Pancreas (tissue), 10 donors: ENCODE data around the gene SLC18A3. TPM values are rescaled to one million over a fixed set of nuclear protein-coding genes. Genes with fewer than 3 reads are reported as not detected.

ENCODE experiments used
- ATAC-seq, 4 donors: fragments of 200-7000 bp; cut with Tn5 transposase; one replicate each; pipeline versions ENCODE4 v1.8.0 to v1.9.1; 2020; ENCODE audit warnings: mild to moderate bottlenecking in 4 of 4, moderate library complexity in 4 of 4
- DNase-seq, 6 donors: peaks; one replicate each; pipeline ENCODE4 v3.0.0-alpha.2; 2020
- FAIRE-seq: peaks from 2 replicates; lab custom pipeline; 2012; peaks lifted over from hg19 to GRCh38; lab: Jason Lieb, UNC
- H3K27ac ChIP-seq, 4 donors: fragments of 200-600 bp; sonication (generic); 1 replicate in 3 of 4; 2 replicates in 1 of 4; pipeline versions ENCODE4 v1.5.0 to v1.8.0; 2020
- H3K27me3 ChIP-seq, 4 donors: fragments of 200-600 bp; one replicate each; pipeline ENCODE4 v1.8.0; 2021
- H3K36me3 ChIP-seq, 3 donors: fragments of 200-600 bp; sonication (generic) in 1 of 3; one replicate each; pipeline versions ENCODE4 v1.5.0 to v1.8.0; 2020 to 2021
- H3K4me1 ChIP-seq, 3 donors: fragments of 200-600 bp; one replicate each; pipeline ENCODE4 v1.8.0; 2021
- H3K4me3 ChIP-seq, 4 donors: fragments of 200-600 bp; sonication (generic) in 2 of 4; one replicate each; pipeline versions ENCODE4 v1.5.0 to v1.8.0; 2020 to 2021
- H3K9me3 ChIP-seq, 4 donors: fragments of 200-600 bp; one replicate each; pipeline ENCODE4 v1.8.0; 2021
- CTCF ChIP-seq, 4 donors: fragments of 200-600 bp; sonication (generic) in 3 of 4; IDR thresholded peaks; one replicate each; pipeline versions ENCODE4 v1.5.0 to v1.8.0; 2021; ENCODE audit warnings: antibody characterized with exemption in 4 of 4
- WGBS, 2 donors: extraction: QIAGEN DNeasy Blood & Tissue Kit; methylation state at CpG; one replicate each; pipeline ENCODE4 v1.1.7; 2013; 5-methylcytosine and 5-hydroxymethylcytosine counted together
- intact Hi-C, 3 donors: fragments of 100-400 bp; cut with DNase I; formaldehyde crosslinking; loops; one replicate each; pipeline versions ENCODE4 v1.11.1 to v1.14.2; 2022
- polyA plus RNA-seq, 2 donors: library from polyadenylated mRNA; stranded (reverse); fragments of 200-250 nt; gene quantifications; one replicate each; pipeline ENCODE4 v1.2.3, GENCODE V29; 2013
- total RNA-seq, 6 donors: library from RNA; stranded (reverse); fragmentation: NEBNext Ultra II Directional in 4 of 6; extraction: Animal tissue kit (Norgen Biotek cat#: 25700) in 4 of 6; gene quantifications; one replicate each; pipeline versions ENCODE4 v1.2.1 to v1.2.4, GENCODE V29; 2021 to 2023
- donor health status: healthy with polysubstance abuse.
- donor health status: DM: no; HTN: no; CAD: no; lungs with moderate emphysema.
- donor health status: DM: no; HTN: no; CAD: no.
- donor health status: control.
- donor health status: control.
- donor health status: Bipolar disorder and iron deficiency.
- donor health status: DM: yes; HTN: yes; CAD: no.
- donor health status: DM: no; HTN: no; CAD: no.
- donor health status: DM: no; HTN: no; CAD: no.
- donor health status: DM: yes; HTN: yes; CAD: no.

Gene SLC18A3
- total and polyA plus RNA-seq, 8 donors, result 0.09 to 0.47 TPM; not detected in 6

- no peak for FAIRE-seq
- TF ChIP-seq CTCF (IDR thresholded peaks at IDR 0.05), result no peak
- Histone ChIP-seq H3K27me3 (peaks cover 0 to 6% (median 0%) of the 10 kb centered on the region in 4 donors), H3K27ac (no peak overlapping the region), H3K4me1 (no peaks in the 10 kb centered on the region), H3K36me3 (no peaks in the 10 kb centered on the region), H3K9me3 (no peaks in the 10 kb centered on the region), H3K4me3 (no peak overlapping the region)
- 58 to 71% methylated on average over 8 of the region's 8 CpGs for WGBS, 2 donors
- no peak for ATAC-seq
- intact Hi-C loops, result no loop called here
- peak in 1 of 6 donors; percentile 33 for DNase-seq
These were observed 10.1 kb upstream of the SLC18A3 start for GRCh38 chr10:49600046-49600445.

- Histone ChIP-seq H3K27me3 (peaks cover 0 to 6% (median 0%) of the 10 kb centered on the region in 4 donors), H3K27ac (no peak overlapping the region), H3K4me3 (no peak overlapping the region), H3K4me1 (no peaks in the 10 kb centered on the region), H3K9me3 (no peaks in the 10 kb centered on the region), H3K36me3 (no peaks in the 10 kb centered on the region)
- FAIRE-seq (no peak), ATAC-seq (no peak), DNase-seq (no peak)
- intact Hi-C loops, result no loop called here
- WGBS, 2 donors, result 57 to 67% methylated on average over 4 of the region's 4 CpGs
- TF ChIP-seq CTCF (IDR thresholded peaks at IDR 0.05), result no peak
These were observed 9.2 kb upstream of the SLC18A3 start for GRCh38 chr10:49600781-49601400.

DNA sequence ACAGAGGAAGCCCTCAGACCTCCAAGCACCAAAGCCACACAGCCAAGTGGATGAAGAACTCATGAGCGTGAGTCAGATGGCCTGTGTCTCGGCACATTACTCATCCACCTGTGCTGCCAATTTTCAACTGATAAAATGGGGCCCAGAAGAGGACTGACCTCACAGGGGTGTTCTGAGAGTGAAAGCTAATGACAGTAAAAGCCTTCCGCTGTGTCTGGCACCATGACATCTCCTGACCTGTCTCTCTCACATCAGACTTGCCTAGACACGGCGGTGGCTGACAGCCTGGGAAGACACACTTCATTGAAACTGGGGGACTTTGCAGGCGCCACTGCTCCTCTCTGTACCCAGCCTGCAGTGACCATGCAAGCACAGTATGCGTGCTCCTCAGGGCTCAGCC is 8.3 kb upstream of the SLC18A3 start:
- Histone ChIP-seq H3K27ac (no peak overlapping the region), H3K9me3 (no peaks in the 10 kb centered on the region), H3K27me3 (peaks cover 0 to 6% (median 0%) of the 10 kb centered on the region in 4 donors), H3K36me3 (no peaks in the 10 kb centered on the region), H3K4me1 (no peaks in the 10 kb centered on the region), H3K4me3 (no peak overlapping the region)
- 65 to 69% methylated on average over 7 of the region's 7 CpGs for WGBS, 2 donors
- FAIRE-seq (no peak), DNase-seq (peak in 1 of 6 donors; percentile 28), ATAC-seq (no peak)
- intact Hi-C loops, result no loop called here
- TF ChIP-seq CTCF (IDR thresholded peaks at IDR 0.05), result no peak

DNA sequence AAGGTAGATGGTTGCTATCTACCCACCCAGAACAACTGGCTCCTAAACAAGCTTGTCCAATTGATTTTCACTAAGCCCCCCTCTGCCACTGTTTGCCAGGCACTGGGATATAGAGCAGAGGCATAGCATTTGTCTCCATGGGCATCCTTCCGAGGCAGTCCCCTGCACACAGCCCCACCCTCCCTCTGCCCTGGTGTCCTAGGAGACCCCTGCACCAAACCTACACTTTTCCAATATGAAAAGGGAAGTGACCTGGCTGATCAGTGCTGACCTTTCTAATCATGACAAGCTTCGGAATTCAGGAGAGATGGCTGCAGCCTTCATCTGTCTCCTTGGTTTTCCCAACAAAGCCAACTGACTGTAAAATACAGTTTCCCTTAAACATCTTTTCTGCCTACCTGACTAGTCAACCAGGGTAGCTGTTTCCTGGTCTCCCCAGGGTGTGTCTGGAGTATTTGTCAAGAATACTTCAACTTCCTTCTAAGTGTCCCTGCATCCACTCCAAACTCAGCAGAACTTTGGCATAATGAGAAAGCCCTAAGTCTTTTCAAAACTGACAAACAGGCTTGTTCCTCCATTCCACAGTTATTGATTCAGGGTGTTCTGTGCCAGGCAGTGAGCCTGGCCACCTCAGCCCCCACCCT is 7.6 kb upstream of the SLC18A3 start:
- ATAC-seq, result no peak
- no peak for FAIRE-seq
- H3K9me3 ChIP-seq, result no peaks in the 10 kb centered on the region
- H3K27ac ChIP-seq, result no peak overlapping the region
- TF ChIP-seq CTCF (IDR thresholded peaks at IDR 0.05), result no peak
- WGBS, 2 donors, result 43 to 50% methylated on average over 2 of the region's 2 CpGs
- no peaks in the 10 kb centered on the region for H3K4me1 ChIP-seq
- intact Hi-C loops, result no loop called here
- no peaks in the 10 kb centered on the region for H3K36me3 ChIP-seq
- H3K27me3 ChIP-seq, result peaks cover 0 to 6% (median 0%) of the 10 kb centered on the region in 4 donors
- H3K4me3 ChIP-seq, result no peak overlapping the region
- no peak for DNase-seq
